Measurements from ENCODE around the gene ABCC5.
A peak's percentile ranks its signal among the peaks of the same experiment; 100 is the strongest.
"Not testable (repeated sequence)": the region's sequence is repeated elsewhere in the genome, so short reads cannot be mapped to it uniquely, and the experiment has no call there.

Gene ABCC5

GRCh38 chr3:183884427-183885296 is 133.0 kb downstream of the ABCC5 start, which contains the start of gene PARL:
TSS of gene PARL (minus strand) at chr3:183884880. CDS start at chr3:183884846, 34 bp downstream.
- Histone ChIP-seq H3K4me3 (ENCODE audit: low read length) (peak within 1 kb of the TSS; percentile 97), H3K36me3 (ENCODE audit: control insufficient read depth, insufficient read depth, low read length) (no peaks in the 10 kb centered on the region)

DNA sequence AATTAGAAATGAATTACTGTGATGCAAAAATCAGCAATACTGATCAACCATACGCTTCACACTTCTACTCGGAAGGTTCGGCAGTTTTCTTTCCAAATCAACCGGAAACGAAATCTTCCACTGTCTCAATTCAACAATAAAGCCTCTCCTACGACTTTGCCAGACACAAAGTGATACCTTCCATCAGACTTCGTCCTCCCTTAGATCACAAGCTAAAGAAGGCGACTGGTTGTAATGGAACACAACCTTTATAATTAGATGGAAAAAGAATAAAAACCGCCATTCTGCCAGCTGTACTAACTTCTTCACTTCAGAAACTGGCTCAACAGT is 133.6 kb downstream of the ABCC5 start:
- Histone ChIP-seq H3K27me3 (ENCODE audit: control insufficient read depth, insufficient read depth, low read length) (no peaks in the 10 kb centered on the region), H3K4me1 (ENCODE audit: control insufficient read depth, insufficient read depth, low read length) (peaks cover 7% of the 10 kb centered on the region), H3K27ac (ENCODE audit: low read depth, low read length) (peak overlapping the region; percentile 85), H3K36me3 (ENCODE audit: control insufficient read depth, insufficient read depth, low read length) (no peaks in the 10 kb centered on the region), H3K4me3 (ENCODE audit: low read length) (peak overlapping the region; percentile 97), H3K9ac (ENCODE audit: low read length) (peak overlapping the region; percentile 96)

More at GRCh38 chr3:183884427-183885296, 133.0 kb downstream of the ABCC5 start, which contains the start of gene PARL:
- peak within 1 kb of the TSS; percentile 96 for H3K9ac ChIP-seq (ENCODE audit: low read length)
- no peaks in the 10 kb centered on the region for H3K27me3 ChIP-seq (ENCODE audit: control insufficient read depth, insufficient read depth, low read length)
- peak within 1 kb of the TSS; percentile 85 for H3K27ac ChIP-seq (ENCODE audit: low read depth, low read length)
- H3K4me1 ChIP-seq (ENCODE audit: control insufficient read depth, insufficient read depth, low read length): peaks cover 7% of the 10 kb centered on the region

DNA sequence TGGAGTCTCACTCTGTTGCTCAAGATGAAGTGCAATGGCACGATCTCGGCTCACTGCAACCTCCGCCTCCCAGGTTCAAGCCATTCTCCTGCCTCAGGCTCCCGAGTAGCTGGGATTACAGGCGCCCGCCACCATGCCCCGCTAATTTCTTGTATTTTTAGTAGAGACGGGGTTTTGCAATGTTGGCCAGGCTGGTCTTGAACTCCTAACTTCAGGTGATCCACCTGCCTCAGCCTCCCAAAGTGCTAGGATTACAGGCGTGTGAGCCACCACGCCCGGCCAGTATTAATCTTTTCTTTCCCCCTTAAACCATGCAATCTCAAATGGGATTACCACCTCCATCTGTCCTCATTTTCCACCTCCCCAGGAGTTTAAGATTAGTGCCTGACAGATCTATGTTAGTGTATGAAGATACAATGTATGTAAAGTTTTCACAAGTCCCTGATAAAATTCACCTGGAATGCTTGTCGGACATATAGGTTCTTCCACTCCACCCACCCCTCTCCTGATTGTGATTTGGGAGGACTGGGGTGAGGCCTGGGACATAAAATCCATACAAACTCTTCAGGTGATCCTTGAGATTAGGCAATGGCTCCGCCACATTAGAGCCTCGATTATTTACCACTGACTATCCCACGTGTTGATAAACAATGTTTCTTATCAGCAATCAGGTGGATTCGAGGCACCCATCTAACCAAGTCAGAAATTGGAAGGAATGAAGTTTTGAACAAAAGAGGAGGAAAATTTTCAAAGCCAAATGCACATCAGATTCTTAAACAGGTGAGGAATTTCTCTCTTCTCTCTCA is 134.2 kb downstream of the ABCC5 start:
- no peak overlapping the region for H3K27ac ChIP-seq (ENCODE audit: low read depth, low read length)
- H3K4me1 ChIP-seq (ENCODE audit: control insufficient read depth, insufficient read depth, low read length): peaks cover 7% of the 10 kb centered on the region

GRCh38 chr3:183880121-183880520 is 137.6 kb downstream of the ABCC5 start:
- no peak overlapping the region for H3K9ac ChIP-seq (ENCODE audit: low read length)
- H3K4me3 ChIP-seq (ENCODE audit: low read length): no peak overlapping the region
- no peaks in the 10 kb centered on the region for H3K36me3 ChIP-seq (ENCODE audit: control insufficient read depth, insufficient read depth, low read length)
- peaks cover 7% of the 10 kb centered on the region for H3K4me1 ChIP-seq (ENCODE audit: control insufficient read depth, insufficient read depth, low read length)
- H3K27me3 ChIP-seq (ENCODE audit: control insufficient read depth, insufficient read depth, low read length): no peaks in the 10 kb centered on the region
- H3K27ac ChIP-seq (ENCODE audit: low read depth, low read length): no peak overlapping the region

More for the DNA sequence above, 134.2 kb downstream of the ABCC5 start:
- peak overlapping the region; percentile 97 for H3K4me3 ChIP-seq (ENCODE audit: low read length)
- H3K27me3 ChIP-seq (ENCODE audit: control insufficient read depth, insufficient read depth, low read length): no peaks in the 10 kb centered on the region
- no peaks in the 10 kb centered on the region for H3K36me3 ChIP-seq (ENCODE audit: control insufficient read depth, insufficient read depth, low read length)
- H3K9ac ChIP-seq (ENCODE audit: low read length): peak overlapping the region; percentile 96

DNA sequence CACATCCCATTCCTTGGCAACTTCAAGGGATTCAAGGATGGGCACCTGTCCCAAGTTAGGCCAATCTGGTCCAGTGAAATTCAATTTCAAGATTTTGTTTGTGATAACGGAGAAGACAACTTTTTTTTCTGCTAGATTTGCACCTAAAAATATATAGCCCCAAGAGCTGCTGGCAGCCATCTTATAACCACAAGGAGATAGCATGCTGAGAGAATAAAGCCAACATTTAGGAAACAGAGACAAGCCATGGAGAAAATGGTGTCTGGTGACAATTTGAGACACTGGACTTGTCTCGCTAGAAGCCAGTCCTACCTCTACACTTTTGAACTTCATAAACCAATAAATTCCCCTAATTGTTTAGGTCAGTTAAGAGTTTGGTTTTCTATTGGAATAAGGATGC is 138.4 kb downstream of the ABCC5 start:
- no peak overlapping the region for H3K27ac ChIP-seq (ENCODE audit: low read depth, low read length)
- H3K4me1 ChIP-seq (ENCODE audit: control insufficient read depth, insufficient read depth, low read length): peaks cover 7% of the 10 kb centered on the region
- H3K27me3 ChIP-seq (ENCODE audit: control insufficient read depth, insufficient read depth, low read length): no peaks in the 10 kb centered on the region
- H3K9ac ChIP-seq (ENCODE audit: low read length): no peak overlapping the region
- H3K4me3 ChIP-seq (ENCODE audit: low read length): no peak overlapping the region
- no peaks in the 10 kb centered on the region for H3K36me3 ChIP-seq (ENCODE audit: control insufficient read depth, insufficient read depth, low read length)

DNA sequence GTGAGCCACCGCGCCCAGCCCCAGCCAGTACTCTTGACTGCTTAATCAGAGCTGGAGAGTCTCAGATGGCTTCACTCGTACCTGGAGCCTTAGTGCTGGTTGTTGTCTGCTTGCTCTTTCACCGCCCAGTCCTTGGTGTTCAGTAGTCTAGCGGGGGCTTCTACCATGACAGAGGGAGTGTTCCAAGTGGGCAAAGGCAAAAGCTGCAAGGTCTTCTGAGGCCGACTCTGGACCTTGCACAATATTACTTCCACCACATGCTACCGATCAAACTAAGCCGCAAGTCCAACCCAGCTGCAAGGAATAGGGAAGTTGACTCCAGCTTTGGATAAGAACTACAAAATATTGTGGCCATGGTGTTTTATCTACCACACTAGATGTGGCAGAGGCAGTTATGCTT is 139.6 kb downstream of the ABCC5 start:
- Histone ChIP-seq H3K4me1 (ENCODE audit: control insufficient read depth, insufficient read depth, low read length) (no peaks in the 10 kb centered on the region), H3K27ac (ENCODE audit: low read depth, low read length) (no peak overlapping the region), H3K9ac (ENCODE audit: low read length) (no peak overlapping the region), H3K36me3 (ENCODE audit: control insufficient read depth, insufficient read depth, low read length) (no peaks in the 10 kb centered on the region), H3K4me3 (ENCODE audit: low read length) (no peak overlapping the region), H3K27me3 (ENCODE audit: control insufficient read depth, insufficient read depth, low read length) (no peaks in the 10 kb centered on the region)

- not testable (repeated sequence) for H3K27me3 ChIP-seq (ENCODE audit: control insufficient read depth, insufficient read depth, low read length); H3K4me1 ChIP-seq (ENCODE audit: control insufficient read depth, insufficient read depth, low read length); H3K9ac ChIP-seq (ENCODE audit: low read length); H3K27ac ChIP-seq (ENCODE audit: low read depth, low read length); H3K36me3 ChIP-seq (ENCODE audit: control insufficient read depth, insufficient read depth, low read length); H3K4me3 ChIP-seq (ENCODE audit: low read length)
Measured at GRCh38 chr3:183877227-183877626, 140.5 kb downstream of the ABCC5 start.

- H3K27me3 ChIP-seq (ENCODE audit: control insufficient read depth, insufficient read depth, low read length): no peaks in the 10 kb centered on the region
- no peak overlapping the region for H3K27ac ChIP-seq (ENCODE audit: low read depth, low read length)
- H3K36me3 ChIP-seq (ENCODE audit: control insufficient read depth, insufficient read depth, low read length): no peaks in the 10 kb centered on the region
- H3K9ac ChIP-seq (ENCODE audit: low read length): no peak overlapping the region
- H3K4me3 ChIP-seq (ENCODE audit: low read length): no peak overlapping the region
- H3K4me1 ChIP-seq (ENCODE audit: control insufficient read depth, insufficient read depth, low read length): no peaks in the 10 kb centered on the region
Measured at GRCh38 chr3:183875411-183875810, 142.3 kb downstream of the ABCC5 start.

GRCh38 chr3:183873914-183874313 is 143.8 kb downstream of the ABCC5 start:
- no peaks in the 10 kb centered on the region for H3K4me1 ChIP-seq (ENCODE audit: control insufficient read depth, insufficient read depth, low read length)
- H3K36me3 ChIP-seq (ENCODE audit: control insufficient read depth, insufficient read depth, low read length): no peaks in the 10 kb centered on the region
- H3K27me3 ChIP-seq (ENCODE audit: control insufficient read depth, insufficient read depth, low read length): no peaks in the 10 kb centered on the region
- H3K27ac ChIP-seq (ENCODE audit: low read depth, low read length): no peak overlapping the region
- no peak overlapping the region for H3K9ac ChIP-seq (ENCODE audit: low read length)
- no peak overlapping the region for H3K4me3 ChIP-seq (ENCODE audit: low read length)

DNA sequence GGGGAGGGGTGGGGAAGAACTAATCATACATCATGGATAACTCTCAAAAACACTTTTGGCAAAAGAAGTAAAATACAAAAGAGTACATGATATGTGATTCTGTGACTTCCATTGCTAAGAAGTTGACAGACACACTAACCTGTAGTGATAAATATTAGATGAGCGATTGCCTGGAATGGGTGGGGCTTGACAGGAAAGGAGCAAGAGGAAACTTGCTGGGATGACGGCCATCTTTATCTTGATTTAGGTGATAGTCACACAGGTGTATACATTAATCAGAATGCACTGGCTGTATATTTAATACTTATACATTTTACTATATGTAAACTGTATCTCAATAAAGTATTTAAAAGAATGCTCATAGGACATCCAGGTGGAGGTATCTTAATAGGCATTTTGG is 146.1 kb downstream of the ABCC5 start:
- H3K4me3 ChIP-seq (ENCODE audit: low read length): no peak overlapping the region
- H3K27ac ChIP-seq (ENCODE audit: low read depth, low read length): no peak overlapping the region

DNA sequence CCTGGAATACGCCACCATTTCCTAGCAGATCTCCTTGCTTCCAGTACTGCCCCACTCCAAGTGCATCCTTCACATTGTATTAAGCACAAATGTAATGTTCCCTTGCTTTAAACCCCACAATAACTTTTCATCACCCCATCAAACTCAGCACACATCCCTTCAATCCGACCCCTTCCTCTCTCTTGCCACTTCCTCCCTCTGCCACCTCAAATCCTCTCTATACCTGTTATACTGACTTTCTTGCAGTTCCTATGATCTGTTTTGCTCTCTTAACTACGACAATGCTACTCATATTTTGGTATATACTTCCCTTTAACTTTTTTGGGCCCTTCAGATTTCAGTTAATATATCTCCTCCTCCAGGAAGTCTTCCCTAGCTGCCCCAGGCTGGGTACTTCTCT is 147.1 kb downstream of the ABCC5 start:
- no peak overlapping the region for H3K4me3 ChIP-seq (ENCODE audit: low read length)
- no peaks in the 10 kb centered on the region for H3K4me1 ChIP-seq (ENCODE audit: control insufficient read depth, insufficient read depth, low read length)
- no peak overlapping the region for H3K9ac ChIP-seq (ENCODE audit: low read length)
- H3K36me3 ChIP-seq (ENCODE audit: control insufficient read depth, insufficient read depth, low read length): no peaks in the 10 kb centered on the region
- no peak overlapping the region for H3K27ac ChIP-seq (ENCODE audit: low read depth, low read length)
- H3K27me3 ChIP-seq (ENCODE audit: control insufficient read depth, insufficient read depth, low read length): no peaks in the 10 kb centered on the region

More for the DNA sequence above, 146.1 kb downstream of the ABCC5 start:
- H3K4me1 ChIP-seq (ENCODE audit: control insufficient read depth, insufficient read depth, low read length): no peaks in the 10 kb centered on the region
- no peak overlapping the region for H3K9ac ChIP-seq (ENCODE audit: low read length)
- no peaks in the 10 kb centered on the region for H3K27me3 ChIP-seq (ENCODE audit: control insufficient read depth, insufficient read depth, low read length)
- H3K36me3 ChIP-seq (ENCODE audit: control insufficient read depth, insufficient read depth, low read length): no peaks in the 10 kb centered on the region
